Heart left ventricle (tissue), 13 donors: ENCODE results near the gene PALD1.

Experiments
- CTCF ChIP-seq, 12 donors: fragments of 200-600 bp; sonication (generic) in 4 of 12; IDR thresholded peaks; one replicate each; pipeline versions ENCODE4 v1.5.0 to v1.8.0; 2018 to 2022; ENCODE audit warnings: antibody characterized with exemption in 12 of 12, mild to moderate bottlenecking in 5 of 12
- POLR2A ChIP-seq, 2 donors: fragments of 450-650 bp; IDR thresholded peaks; one replicate each; pipeline ENCODE4 v1.6.1; 2017; ENCODE audit warnings: antibody characterized with exemption in 2 of 2, mild to moderate bottlenecking in 2 of 2, moderate library complexity in 2 of 2
- donor health status: ischemic (EF 13 %, LVEDD 7.1; RV severe dilation, severe dysfunction).
- donor health status: DM: no; HTN: yes; CAD: no.
- donor health status: DM: no; HTN: no; CAD: no.
- donor health status: ischemic (EF 25% LVEDD 6.9; RV normal size, moderate dysfunction).
- donor health status: ischemic (EF 25% LVEDD 5.7; RV mildly dilated, moderate dysfunction).
- donor health status: ischemic (EF 35%, LVEDD 5.7; RV mildly dilated, moderate dysfunction).
- donor health status: nonischemic (EF 11% LVEDD 7.7; RV severe dilation, severe dysfunction).
- donor health status: DM: yes; HTN: yes; CAD: no.
- donor health status: PGD.
- donor health status: ischemic (EF 29% LVEDD 5.4; RV normal size, mild dysfunction).
- donor health status: nonischemic (EF 23%, LVEDD 6.1; RV moderate dilation, normal function).

- TF ChIP-seq CTCF (IDR thresholded peaks at IDR 0.05), result no peak
- TF ChIP-seq POLR2A (IDR thresholded peaks at IDR 0.05), result no peak
Measured at GRCh38 chr10:70558295-70558694, 79.7 kb downstream of the PALD1 start.
